Activated T-cell treated with anti-CD3 and anti-CD28 coated beads for 48 hours (primary cell): Measurements from ENCODE around the gene SEMA3G.
A peak's percentile ranks its signal among the peaks of the same experiment; 100 is the strongest.

Experiments
- DNase-seq: peaks from one replicate; pipeline ENCODE4 v3.0.0-alpha.2; 2020; ENCODE audit warnings: low read depth

The SEMA3G gene

DNA sequence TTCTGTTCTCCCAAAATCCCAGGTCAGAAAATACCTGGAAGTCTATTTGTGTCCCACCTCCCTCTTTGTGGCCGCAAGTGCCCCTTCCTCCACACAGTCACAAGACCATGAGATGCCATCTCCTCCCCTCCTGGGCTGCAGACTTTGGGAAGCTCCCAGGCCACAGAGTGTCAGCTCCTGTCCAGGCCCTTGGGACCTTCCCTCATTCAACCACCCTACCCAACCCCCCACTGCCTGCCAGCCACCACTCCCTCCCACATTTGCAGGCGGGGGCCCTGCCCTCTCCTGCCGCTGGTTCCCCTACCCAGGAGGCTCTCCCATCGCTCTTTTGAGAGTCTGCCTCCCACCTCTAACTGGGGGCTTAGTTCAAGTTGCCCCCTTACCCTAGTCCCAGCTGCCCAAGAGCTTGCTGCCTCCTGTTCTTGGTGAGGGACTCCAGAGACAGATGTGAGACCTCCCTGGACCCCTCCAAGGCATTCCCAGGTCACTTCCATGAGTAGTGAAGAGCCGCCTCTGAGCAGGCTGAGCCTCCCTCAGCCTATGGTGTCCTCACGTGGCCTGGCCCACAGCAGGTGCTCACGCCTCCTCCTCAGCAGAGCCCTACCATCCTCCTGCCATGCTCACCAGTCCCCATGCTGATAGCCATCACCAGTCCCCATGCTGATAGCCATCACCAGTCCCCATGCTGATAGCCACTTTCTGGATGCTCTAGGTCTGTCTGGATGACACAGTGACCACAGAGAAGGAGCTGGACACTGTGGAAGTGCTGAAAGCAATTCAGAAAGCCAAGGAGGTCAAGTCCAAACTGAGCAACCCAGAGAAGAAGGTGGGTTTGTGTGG, 34.4 kb upstream of the SEMA3G start:
- DNase-seq = no peak

DNA sequence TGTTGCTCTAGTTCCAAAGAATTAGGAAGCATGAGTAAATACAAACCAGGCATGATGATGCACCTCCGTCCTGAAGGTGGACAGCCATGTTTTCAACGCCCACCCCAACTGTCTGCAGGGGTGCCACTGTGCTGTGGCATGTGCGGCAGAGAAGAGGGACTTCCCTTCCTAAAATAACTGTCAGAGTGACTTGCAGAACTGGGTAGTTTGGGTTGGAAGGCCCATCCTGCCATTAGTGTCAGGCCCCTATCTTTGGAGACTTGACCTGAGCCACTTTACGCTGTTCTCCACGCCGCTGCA, 32.8 kb upstream of the SEMA3G start:
- DNase-seq = no peak

GRCh38 chr3:52477076-52477795, 32.3 kb upstream of the SEMA3G start:
- no peak for DNase-seq

GRCh38 chr3:52473026-52473425, 28.1 kb upstream of the SEMA3G start:
- DNase-seq = no peak

DNA sequence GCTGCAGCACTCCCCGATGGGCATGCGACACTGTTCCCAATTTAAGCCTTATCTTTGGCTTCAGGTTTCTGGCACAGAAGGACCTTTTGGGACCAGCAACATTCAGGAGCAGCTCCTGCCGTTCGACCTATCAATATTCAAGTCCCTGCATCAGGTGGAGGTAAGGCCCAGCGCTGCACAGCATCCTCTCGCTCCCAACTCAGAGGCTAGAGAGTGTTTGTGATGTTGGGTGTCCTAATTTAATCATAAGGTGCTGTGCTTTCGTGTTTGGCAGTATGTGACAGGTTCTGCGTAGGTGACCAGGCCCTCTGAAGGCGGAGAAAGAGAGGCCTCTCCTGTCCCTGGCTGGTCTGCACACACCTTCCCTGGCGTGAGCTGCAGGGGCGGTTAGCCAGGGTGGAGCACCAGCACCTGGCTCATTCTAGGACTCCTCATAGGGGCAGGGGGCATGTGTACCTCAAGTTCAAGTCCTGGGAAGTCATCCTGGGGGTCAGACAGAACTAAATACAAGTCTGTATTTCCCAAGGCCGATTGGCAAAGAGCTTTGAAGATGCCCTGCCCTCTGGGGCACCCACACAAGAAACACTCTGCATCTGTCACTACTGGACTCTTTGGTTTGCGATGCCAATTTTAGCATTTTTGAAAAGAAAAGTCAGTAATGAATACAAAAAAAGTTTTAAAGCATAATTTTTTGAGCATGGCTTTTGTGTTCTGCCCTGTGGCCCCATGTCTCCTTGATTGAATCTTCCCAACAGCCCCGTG, 27.5 kb upstream of the SEMA3G start:
- DNase-seq = no peak

GRCh38 chr3:52471371-52472238, 26.7 kb upstream of the SEMA3G start:
- DNase-seq = no peak

GRCh38 chr3:52470920-52471319, 26.0 kb upstream of the SEMA3G start:
- DNase-seq = no peak

- DNase-seq = no peak
Measured at GRCh38 chr3:52469001-52469400, 24.1 kb upstream of the SEMA3G start.

DNA sequence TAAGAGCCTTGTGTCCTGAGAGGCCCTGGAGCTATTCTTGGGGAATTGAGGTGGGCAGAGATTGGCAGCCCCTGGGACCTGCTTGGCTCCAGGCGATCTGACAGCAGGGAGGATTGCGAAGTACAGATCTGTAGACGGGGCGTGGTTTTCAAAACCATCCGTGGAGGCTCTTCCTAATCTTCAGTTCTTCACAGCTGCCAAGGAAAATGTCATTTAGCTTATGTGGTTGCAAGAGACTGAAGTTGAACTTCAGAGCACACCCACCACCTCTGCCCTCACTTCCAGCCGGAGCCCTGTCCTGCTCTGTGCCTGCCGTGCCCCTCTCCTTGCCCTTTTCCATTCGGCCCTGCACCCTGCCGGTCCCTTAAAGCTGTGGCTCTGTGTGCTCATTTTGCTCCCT, 23.4 kb upstream of the SEMA3G start:
- DNase-seq = no peak

DNA sequence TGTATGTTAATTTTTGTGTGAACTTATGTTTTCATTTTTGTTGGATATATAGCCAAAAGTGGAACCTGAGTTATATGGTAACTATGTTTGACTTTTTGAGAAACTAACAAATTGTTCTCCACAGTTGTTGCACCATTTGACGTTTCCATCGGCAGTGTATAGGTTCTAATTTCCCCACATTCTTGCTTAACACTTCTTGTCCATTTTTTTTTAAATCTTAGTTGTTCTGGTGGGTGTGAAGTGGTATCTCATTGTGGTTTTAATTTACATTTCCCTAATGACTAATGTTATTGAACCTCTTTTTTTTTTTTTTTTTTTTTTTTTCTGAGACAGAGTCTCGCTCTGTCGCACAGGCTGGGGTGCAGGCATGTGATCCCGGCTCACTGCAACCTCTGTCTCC, 18.5 kb upstream of the SEMA3G start:
- DNase-seq = no peak

DNA sequence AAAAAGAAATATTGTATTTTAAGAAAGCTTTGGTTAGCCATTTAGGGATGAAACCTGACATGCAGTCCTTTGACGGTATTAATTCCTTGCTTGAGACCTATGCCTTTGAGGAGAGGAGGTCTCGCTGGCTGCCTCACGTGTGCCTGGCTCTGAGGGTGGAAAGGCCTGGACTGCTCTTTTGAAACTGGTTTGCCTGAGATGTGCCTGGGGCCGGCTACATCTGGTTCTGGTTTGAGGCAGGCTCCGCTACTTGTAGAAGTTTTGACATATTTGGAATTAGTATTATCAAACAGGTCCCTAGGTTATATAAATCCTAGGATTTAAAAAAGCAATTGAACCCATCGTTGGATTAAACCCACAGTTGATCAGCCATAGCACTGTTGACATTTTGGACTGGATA, 17.0 kb upstream of the SEMA3G start:
- DNase-seq = no peak

- no peak for DNase-seq
Measured at GRCh38 chr3:52458770-52459545, 14.1 kb upstream of the SEMA3G start.

DNA sequence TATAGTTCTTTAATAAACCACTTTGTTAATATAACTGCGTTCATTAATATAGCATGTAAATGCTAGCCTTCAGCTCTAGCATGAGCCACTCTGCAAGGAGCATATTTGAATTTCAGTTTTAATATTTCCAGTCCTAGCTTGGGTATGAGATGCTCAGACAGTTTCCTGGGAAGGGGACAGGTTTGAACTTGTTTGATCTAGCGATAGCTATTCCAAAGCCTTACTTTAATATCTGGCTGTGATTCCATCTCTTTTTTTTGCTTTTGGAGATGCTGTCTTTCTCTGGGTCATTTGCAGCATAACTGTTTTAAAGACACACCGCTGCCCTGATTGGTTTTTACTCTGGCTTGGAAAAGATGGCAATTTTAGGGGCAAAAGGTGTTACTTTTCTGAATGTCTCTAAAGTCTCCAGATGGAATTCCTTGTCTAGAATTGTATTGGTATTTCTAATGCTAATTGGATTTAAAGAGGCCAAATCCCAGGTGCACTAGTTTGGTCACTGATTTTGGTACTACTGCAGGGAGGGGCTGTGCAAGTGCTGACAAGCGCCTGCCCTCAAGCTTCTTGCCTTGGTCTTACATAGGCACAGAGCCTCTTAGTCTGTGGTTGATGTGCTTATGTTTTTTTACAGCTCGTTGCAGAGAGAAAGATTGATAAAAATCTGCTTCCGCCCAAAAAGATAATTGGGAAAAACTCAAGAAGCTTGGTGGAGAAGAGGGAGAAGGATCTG, 13.3 kb upstream of the SEMA3G start:
- DNase-seq = no peak

DNA sequence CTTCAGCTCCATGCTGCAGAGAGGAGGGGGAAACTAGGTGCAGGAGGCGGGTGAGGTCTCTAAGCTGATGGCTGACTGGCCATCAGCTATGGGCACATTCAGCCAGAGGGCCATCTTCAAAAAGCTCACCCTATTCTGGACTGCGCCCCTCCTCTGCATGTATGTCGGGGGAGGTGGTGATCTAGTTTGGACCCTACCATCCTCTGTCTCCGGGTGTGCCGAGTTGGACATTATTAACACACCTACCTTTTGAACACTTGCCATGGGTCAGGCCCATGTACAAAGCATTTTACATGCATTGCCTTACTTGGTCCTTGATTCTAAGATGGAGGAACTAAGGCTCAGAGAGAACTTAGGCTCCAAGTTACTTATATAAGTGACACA, 11.9 kb upstream of the SEMA3G start:
- DNase-seq = no peak

- no peak for DNase-seq
Measured at GRCh38 chr3:52456169-52456799, 11.4 kb upstream of the SEMA3G start.

- DNase-seq = peak; percentile 97
Measured at GRCh38 chr3:52455283-52456168, 10.6 kb upstream of the SEMA3G start, which contains the start of gene NISCH. TSS of gene NISCH (plus strand) at chr3:52455604. CDS start at chr3:52455642, 38 bp downstream.

GRCh38 chr3:52454938-52455282, 10.0 kb upstream of the SEMA3G start:
- no peak for DNase-seq

DNA sequence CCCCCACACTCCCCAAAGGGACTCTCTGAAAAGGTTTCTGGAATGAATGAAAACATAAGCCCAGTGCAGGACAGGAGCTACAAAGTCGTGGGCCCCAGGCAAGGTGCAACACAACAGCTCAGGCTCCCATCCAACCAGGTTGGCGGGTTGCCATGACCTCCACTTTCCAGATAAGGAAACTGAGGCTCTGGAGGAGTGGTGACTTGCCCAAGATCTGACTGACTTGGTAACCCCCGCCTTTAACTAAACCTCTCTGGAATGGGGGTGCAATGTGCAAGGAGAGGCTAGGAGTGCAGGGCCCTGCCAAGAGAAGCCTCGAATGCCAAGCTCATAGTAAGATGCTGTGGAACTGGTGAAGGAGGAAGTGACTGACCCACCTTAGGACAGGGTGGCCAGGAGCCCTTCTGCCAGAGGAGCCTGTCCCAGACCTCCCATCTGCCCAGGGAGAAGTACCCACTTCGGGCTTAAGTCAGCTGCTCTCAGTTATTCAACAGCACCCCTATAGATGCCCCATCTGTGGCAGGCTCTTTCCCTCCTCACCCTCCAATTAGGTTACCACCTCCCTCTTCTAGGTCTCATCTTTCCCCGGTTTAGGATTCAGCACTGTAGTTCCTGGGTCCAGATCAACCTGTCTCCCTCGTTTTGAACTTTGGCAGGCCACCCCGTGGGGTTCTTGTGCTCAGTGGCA, 9.5 kb upstream of the SEMA3G start:
- DNase-seq = no peak
